NCI-H1930 (cell line): ENCODE results near the gene COA1.
"Not testable (repeated sequence)": the region's sequence is repeated elsewhere in the genome, so short reads cannot be mapped to it uniquely, and the experiment has no call there.

Experiments used
- DNase-seq, 2 experiments: peaks; one replicate each; lab custom pipeline; 2025; lab: John Stamatoyannopoulos, UW

The COA1 gene

DNA sequence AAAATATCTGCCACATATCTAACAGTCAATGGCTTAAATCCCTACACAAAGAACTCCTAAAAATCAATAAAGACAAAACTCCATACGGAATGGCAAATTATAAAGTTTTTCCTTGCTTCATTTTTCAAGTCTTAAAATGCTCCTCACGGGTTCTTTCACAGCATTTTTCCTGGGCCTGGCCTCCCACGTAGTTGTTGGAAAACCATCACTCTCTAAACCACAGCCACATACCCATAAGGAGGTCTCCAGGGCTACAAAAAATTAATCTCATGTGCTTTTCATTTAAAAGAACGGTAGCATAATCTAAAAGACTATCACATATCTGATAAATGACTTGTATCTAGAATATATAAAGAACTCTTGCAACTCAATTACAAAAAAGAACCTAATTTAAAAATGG lies 2.9 kb downstream of the COA1 start:
- DNase-seq = no peak

DNA sequence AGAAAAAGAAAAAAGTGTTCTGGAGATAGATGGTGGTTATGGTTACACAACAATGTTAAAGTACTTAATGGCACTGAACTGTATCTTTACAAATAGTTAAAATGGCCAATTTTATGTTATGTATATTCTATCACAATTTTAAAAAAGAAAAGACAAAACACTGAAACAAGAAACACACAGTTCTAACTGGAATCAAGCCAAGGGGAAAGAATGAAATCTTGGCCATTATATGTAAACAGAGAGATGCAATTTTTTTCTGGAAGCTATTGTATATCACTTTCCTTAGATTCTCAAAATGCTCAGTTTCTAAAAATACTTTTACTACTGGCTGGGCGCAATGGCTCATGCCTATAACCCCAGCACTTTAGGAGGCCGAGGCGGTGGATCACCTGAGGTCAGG lies 4.1 kb downstream of the COA1 start:
- no peak for DNase-seq

DNA sequence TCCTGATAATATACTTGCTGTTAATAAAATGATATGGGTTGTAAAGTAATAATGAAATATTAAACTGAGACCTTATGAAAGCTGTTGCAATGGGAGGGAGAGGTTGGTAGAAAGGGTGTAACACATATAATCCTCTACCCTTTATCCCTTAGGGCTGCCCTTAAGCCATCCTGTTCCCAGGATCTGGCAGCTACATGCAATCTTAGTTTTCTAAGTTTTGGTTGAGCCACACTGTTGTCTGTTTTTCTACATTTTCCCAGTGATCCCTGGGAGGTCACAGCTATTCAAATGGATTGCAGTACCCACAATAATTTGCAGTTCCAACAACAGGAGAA lies 6.3 kb downstream of the COA1 start:
- no peak for DNase-seq

DNA sequence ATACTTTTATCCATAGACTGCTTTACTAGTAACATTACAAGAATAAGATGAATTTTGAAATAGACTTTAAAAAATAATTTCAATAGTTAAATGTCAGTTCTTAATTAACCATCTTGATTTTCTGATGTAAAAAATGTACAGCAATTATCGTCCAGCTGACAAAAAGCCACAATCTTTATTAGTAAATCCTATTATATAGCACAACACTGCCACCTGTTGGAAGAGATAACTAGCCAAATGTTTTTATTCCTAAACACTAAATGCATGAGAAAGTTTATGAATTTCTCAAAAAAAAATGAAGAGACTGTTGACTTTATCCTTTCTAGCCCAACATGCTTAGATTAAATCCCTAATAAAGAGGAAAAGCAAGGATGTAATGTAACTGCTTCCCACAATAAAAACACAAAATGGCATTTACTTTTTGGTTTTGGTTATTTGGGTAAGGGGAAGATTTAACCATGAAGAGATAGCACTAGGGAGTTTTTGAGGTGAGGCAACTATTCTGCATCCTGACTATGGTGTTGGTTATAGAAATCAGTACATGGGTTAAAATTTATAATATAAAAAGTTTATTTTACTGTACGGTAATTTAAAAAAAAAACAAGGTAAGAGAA lies 8.0 kb downstream of the COA1 start:
- peak in 1 of 2 experiments; percentile 18 for DNase-seq

DNA sequence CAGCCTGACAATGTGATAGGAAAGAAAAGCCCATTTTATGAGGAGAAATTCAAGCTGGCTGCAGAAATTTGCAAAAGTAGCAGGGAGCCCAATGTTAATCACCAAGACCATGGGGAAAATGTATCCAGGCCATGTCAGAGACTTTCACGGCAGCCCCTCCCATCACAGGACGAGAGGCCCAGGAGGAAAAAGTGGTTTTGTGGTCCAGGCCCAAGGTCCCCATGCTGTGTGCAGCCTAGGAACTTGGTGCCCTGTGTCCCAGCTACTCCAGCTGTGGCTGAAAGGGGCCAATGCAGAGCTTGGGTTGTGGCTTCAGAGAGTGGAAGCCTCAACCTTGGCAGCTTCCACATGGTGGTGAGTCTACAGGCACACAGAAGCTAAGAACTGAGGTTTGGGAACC lies 12.7 kb downstream of the COA1 start:
- no peak for DNase-seq

DNA sequence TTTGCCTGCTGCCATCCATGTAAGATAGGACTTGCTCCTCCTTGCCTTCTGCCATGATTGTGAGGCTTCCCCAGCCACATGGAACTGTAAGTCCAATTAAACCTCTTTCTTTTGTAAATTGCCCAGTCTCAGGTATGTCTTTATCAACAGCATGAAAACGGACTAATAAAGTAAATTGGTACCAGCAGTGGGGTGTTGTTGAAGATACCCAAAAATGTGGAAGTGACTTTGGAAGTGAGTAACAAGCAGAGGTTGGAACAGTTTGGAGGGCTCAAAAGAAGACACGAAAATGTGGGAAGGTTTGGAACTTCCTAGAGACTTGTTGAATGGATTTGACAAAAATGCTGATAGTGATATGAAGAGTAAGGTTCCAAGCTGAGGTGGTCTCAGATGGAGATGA lies 13.4 kb downstream of the COA1 start:
- not testable (repeated sequence) for DNase-seq

DNA sequence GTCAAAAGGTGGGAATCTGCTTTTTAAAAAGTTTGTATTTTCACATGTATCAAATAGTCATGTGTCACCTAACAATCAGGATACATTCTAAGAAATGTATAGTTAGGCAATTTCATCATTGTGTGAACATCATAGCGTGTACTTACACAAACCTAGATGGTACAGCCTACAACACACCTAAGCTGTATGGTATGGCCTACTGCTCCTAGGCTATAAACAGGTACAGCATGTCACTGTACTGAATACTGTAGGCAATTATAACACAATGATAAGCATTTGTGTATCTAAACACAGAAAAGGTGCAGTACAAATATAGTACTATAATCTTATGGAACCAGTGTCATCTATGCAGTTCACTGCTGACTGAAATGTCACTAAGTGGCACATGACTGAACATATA lies 17.8 kb downstream of the COA1 start:
- DNase-seq = no peak

DNA sequence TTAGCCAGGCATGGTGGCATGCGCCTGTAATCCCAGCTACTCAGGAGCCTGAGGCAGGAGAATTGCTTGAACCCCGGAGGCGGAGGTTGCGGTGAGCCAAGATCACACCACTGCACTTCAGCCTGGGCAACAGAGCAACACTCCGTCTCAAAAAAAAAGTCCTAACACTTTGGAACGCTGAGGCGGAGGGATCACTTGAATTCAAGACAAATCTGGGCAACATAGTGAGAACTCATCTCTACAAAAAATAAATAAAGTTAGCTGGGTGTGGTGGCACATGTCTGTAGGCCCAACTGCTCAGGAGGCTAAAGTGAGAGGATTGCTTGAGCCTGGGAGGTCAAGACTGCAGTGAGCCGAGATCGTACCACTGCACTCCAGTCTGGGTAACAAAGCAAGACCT lies 21.3 kb downstream of the COA1 start:
- not testable (repeated sequence) for DNase-seq

DNA sequence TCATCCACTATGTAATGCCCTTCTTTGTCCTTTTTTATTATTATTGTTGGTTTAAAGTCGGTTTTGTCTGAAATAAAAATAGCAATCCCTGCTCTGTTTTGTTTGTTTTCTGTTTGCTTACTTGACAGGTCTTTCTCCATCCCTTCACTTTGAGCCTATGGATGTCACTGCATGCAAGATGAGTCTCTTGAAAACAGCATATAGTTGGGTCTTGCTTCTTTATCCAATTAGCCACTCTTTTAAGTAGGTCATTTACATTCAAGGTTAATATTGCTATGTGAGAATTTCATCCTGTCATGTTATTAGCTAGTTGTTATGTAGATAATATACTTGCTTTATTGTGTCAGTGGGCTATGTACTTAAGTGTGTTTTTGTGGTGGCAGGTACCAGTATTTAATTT lies 25.8 kb downstream of the COA1 start:
- no peak for DNase-seq

DNA sequence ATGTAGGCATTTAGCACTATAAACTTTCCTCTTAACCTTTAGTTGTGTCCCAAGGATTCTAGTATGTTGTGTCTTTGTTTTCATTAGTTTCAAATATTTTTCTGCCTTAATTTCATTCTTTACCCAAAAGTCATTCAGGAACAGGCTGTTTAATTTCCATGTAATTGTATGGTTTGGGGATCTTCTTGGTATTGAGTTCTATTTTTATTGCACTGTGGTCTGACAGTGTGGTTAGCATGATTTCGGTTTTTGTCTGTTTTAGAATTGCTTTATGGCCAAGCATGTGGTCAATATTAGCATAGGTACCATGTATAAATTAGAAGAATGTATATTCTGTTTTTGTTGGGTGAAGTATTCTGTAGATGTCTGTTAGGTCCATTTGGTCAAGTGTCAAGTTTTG lies 26.3 kb downstream of the COA1 start:
- DNase-seq = no peak

DNA sequence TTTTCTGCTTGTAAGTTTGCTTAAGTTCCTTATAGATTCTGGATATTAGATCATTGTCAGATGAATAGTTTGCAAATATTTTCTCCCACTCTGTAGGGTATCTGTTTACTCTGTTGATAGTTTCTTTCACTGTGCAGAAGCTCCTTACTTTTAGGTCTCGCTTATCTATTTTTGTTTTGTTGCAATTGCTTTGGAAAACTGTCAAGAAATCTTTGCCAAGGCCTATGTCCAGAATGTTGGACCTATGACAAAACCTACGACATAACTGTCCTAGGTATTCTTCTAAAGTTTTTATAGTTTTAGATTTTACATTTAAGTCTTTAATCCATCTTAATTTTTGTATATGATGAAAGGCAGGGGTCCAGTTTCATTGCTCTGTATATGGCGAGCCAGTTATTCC lies 27.4 kb downstream of the COA1 start:
- DNase-seq = no peak

DNA sequence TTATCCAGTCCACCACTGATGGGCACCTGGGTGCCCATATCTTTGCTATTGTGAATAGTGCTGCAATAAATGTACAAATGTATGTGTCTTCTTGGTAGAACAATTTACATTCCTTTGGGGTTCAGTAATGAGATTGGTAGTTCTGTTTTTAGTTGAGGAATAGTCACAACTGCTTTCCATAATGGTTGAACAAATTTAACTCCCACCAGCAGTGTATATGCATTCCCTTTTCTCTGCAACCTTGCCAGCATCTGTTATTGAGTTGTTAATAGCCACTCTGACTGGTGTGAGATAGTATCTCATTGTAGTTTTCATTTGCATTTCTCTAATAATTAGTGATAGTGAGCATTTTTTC lies 27.8 kb downstream of the COA1 start:
- DNase-seq = no peak

DNA sequence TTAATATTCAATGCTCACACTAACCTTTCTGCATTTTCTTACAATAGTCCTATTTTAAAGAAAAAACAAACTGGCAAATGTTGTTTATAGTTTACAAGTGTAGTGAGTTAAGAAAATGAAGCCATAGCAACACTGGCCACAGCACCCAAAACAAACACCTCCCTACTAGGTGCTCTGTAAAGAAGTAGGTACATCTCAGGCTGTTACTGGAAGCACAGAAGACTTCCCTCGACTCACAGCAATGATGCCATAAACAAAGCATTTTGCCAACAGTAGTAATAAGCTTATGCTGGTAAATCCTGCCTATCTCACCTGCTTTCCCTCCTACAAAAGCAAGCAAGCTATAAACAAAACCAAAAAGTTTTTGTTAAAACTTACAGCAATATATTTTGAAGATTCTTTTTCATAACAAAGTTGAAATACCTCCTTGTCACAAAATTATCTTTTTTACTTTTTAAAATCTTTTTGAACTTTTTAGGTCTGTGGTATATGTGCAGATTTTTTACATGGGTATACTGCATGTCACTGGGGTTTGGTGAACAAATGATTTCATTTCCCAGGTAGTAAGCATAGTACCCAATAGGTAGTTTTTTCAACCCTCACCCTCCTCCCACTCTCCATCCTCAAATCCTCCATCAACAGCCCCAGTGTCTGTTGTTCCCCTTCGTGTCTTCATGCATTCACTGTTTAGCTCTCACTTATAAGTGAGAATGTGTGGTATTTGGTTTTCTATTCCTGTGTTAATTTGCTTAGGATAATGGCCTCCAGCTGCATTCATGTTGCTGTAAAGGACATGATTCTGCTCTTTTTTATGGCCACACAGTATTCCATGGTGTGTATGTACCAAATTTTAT lies 28.4 kb downstream of the COA1 start:
- no peak for DNase-seq

DNA sequence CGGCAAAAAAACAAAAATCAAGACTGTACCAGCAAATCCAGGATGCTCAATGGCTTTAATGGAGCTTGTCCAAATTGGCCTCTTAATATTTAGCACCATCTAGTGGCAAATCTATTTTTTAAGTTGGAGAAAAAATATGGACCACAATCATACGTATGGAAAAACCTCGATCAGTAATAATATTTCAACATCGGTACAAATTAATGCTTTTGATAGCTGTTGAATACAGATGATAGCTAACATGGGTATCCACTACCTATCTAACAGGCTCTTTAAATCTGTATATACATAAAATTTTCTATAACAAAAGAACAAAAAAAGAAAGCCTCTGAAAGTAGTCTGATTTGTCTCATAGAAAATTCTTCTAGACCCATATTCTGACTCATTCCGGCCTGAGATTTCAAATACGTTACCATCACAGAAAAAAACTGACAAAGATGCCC lies 29.2 kb downstream of the COA1 start:
- peak; percentile 21 to 33 for DNase-seq

DNA sequence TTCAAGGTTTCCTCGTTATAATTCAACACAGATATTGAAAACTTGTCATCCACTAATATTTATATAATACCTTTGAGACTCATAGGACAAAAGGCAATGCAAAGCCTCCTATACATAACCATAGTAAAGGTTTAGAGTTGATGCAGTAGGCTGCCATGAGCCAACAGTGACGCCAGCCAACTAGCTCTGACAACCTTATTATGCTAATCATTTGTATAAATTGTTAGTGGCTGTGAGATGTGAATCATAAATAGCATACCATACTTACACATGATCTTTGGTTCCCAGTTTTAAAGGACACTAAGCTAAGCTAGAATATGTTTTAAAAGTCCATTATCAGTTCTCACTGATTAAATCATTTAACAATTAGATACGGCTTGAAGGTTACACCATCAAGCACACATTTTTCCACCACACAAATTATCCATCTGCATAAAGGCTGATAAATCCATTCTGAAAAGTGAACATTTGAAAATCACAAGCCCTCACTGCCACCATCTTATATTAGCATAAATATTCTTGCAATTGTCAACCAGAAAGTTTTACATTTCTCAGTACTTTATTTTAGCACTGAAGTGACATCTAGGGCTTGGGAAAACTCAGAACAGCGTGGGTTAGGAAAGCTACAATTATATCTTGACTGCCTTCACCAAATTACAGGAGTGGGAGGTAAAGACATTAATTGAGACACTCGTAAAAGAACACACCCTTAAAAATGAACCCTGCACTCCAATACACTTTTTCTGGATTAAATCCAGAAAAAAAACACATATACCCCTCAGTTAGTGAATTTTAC lies 30.7 kb downstream of the COA1 start:
- DNase-seq = no peak

DNA sequence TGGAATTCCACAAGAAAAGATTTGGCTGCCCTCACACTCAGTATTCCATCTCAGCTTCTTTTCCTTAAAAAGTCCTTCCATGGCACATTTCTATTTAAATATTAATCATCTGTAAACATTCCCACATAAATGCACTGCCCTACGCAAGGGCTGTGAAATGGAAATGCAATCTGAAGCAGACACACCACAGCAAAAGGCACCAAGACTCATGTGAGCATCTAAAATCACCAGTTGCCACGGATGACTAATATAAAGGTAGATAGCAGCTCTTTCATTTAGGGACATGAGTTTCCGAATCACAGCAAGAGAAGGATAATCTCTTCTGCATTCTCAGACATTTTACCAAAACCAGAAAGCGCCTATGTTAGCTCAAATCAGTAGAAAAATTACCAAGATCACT lies 31.6 kb downstream of the COA1 start:
- no peak for DNase-seq

DNA sequence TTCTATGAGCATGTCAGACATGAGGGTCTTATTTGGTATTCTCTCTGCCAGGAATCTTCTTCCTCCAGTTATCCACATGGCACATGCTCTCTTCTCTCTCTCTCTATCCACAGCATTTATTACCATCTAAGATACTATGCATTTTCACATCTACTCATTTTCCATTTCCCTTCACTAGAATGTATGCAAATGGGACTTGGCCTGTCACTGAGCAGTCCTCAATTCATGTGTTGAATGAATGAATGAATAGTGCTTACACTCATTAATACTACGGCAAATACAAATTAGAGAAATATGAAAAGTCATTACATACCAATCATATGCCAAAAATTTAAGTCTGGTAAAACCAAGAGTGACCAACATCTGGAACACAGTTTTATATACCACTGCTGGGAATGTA lies 34.0 kb downstream of the COA1 start:
- DNase-seq = no peak

DNA sequence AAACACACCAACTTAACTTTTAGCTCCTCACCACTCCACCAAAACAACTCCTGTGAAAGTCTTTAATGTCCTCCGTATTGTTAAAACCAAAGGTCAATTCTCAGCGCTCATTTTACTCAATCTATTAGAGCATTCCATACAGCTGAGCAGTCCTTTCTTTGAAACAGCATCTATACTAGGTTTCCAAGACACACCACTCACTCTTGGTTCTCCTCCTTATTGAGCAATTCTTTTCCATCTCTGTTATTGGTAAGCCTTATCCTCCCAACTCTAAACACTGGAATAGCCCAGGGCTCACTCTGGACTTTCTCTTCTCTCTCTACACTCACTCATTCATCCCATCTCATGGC lies 34.9 kb downstream of the COA1 start:
- no peak for DNase-seq

DNA sequence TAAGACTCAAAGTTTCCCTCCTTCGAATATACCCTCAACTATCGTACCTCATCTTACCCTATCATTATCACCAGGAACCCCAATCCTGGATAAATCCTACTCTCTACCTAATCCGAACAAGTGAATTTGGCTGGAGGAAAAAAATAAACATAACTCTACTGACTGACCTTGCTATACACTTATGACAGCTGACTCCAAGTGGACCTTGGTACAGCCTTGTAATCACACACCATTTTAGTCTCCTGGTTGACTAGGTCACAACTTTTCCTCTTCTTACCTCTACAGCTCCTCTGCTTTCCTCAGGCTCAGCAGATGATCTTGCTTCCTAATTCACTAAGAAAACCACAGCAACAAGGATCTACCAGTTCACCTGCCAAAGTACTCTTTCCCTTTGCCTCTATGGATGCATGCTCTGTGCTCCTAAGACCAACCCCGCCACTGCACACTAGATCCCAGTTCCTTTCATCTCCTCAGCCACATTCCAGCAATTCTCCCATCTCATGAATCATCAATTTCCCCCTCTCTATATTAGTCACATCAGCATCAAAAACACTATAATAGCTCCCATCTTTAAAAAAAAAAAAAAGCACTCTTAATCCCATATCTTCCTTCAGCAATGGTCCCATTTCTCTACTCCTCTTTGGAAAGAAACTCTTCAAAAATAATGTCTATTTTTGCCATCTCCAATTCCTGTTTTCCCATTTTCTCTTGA lies 35.5 kb downstream of the COA1 start:
- no peak for DNase-seq

DNA sequence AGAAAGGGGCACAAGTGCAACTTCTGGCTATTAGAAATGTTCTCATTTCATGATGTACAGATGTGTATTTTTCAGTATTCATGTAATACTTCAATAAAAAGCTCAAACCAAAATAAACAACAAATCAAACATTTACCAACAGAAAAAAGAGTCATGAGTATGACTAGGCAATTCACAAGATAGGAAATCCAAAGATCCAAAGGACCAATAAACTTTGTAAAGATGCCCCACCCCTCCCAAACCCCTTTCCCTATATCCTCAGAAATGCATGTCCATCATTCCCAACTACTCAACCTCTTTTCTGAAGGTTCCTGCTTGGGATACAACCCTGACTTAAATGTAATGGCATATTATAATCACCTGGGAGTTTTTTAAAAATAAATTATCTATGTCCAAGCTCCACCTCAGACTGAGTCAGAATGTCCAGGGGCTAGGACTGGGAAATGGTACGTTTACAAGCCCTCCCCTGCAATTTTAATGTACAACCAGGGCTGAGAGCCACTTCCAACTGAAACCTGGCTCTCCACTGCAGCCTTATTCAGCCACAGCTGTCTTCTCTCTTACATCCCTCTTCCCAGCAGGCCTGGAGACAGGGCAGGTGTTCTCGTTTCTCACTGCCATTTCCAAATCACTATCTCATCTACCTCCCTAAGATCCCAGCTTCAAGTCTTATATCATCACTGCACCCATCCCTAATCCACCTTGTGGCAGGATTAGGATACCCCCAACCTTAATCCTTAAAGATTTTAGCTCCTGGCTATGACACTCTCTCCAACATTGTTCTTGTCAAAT lies 36.5 kb downstream of the COA1 start:
- no peak for DNase-seq

DNA sequence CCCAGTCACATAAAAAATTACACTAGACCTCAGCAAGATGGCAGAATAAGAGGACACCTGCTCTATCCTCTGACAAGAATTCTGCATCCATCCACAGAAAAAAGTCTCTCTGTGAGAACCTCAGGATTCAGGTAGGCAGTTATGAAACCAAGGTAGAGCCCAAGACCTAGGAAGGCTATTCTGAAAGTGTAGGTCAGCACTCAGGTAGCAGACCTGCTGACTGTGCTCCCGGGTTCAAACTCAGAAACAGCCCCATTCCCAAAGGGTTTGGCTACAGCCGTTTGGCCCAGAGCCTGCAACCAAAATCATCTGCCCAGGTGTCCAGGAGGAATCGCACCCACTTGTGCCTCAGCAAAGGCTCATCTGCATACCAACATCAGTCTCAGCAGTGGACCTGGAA lies 37.7 kb downstream of the COA1 start:
- DNase-seq = no peak

DNA sequence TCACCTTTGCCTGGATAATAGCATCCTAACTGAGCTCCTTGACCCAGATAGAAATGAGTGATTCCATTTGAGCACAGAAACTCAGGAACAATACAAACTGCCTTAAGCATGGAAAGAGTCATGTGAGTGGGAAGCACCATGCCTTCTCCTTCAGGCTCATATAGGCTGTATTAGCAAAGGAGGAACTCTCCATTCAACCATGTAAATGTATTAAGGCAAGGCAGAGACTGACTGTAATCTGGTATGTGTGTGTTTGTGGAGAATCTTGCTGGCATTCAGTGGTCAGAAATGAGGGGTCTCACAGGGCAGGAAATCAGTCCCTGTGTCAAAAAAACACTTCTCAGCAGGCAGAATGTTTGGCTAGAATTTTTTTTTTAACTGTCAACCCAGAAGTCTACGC lies 40.2 kb downstream of the COA1 start:
- no peak for DNase-seq
